CD8-positive, alpha-beta memory T cell (primary cell): ENCODE measurements around the gene CFAP90. TPM values are rescaled to one million over a fixed set of nuclear protein-coding genes. Genes with fewer than 3 reads are reported as not detected.

ENCODE experiments used
- CTCF ChIA-PET: fragments of 350-600 bp; sonication (Branson Sonifier 250); formaldehyde crosslinking; loops from one replicate; lab custom pipeline; 2021; ENCODE audit warnings: antibody characterized with exemption; lab: Charles Lee
- POLR2A ChIA-PET: fragments of 350-600 bp; sonication (Branson Sonifier 250); formaldehyde crosslinking; loops from one replicate; lab custom pipeline; 2021; ENCODE audit warnings: antibody characterized with exemption; lab: Charles Lee
- DNase-seq, 5 donors: peaks; one replicate each; pipeline versions ENCODE4 v3.0.0 to v3.0.0-alpha.2; 2020 to 2022; ENCODE audit warnings: mixed read lengths in 1 of 5
- H3K27ac ChIP-seq: one replicate; pipeline ENCODE4 v1.7.0; 2013; ENCODE audit warnings: low read depth, mild to moderate bottlenecking, low read length, moderate library complexity
- H3K27me3 ChIP-seq: 2 replicates; pipeline ENCODE4 v1.7.0; 2013; ENCODE audit warnings: low read length, mild to moderate bottlenecking; ENCODE audit not compliant: insufficient read depth, poor library complexity, severe bottlenecking
- H3K36me3 ChIP-seq: 2 replicates; pipeline ENCODE4 v1.7.0; 2013; ENCODE audit warnings: mild to moderate bottlenecking, low read length, moderate library complexity; ENCODE audit not compliant: insufficient read depth
- H3K4me1 ChIP-seq: 2 replicates; pipeline ENCODE4 v1.7.0; 2013; ENCODE audit warnings: mild to moderate bottlenecking, low read length, moderate library complexity; ENCODE audit not compliant: insufficient read depth
- H3K4me3 ChIP-seq: 2 replicates; pipeline ENCODE4 v1.7.0; 2013; ENCODE audit warnings: mild to moderate bottlenecking, low read length
- H3K9me3 ChIP-seq: 2 replicates; pipeline ENCODE4 v1.7.0; 2013; ENCODE audit warnings: mild to moderate bottlenecking, low read length
- H3K27ac Mint-ChIP-seq, 8 donors: one replicate each; pipeline ENCODE4 v1.8.0; 2020 to 2021; ENCODE audit warnings: mixed read lengths in 8 of 8, mild to moderate bottlenecking in 6 of 8, inconsistent platforms in 3 of 8, moderate library complexity in 3 of 8
- H3K27me3 Mint-ChIP-seq, 2 donors: one replicate each; pipeline ENCODE4 v1.8.0; 2020 to 2021; ENCODE audit warnings: mixed read lengths in 2 of 2, mild to moderate bottlenecking in 1 of 2, moderate library complexity in 1 of 2
- H3K36me3 Mint-ChIP-seq, 3 donors: one replicate each; pipeline ENCODE4 v1.8.0; 2020 to 2021; ENCODE audit warnings: mixed read lengths in 3 of 3, inconsistent platforms in 1 of 3, mild to moderate bottlenecking in 1 of 3
- H3K4me1 Mint-ChIP-seq, 3 donors: one replicate each; pipeline ENCODE4 v1.8.0; 2020 to 2021; ENCODE audit warnings: mixed read lengths in 3 of 3, inconsistent platforms in 1 of 3, mild to moderate bottlenecking in 1 of 3
- H3K4me3 Mint-ChIP-seq, 7 donors: one replicate each; pipeline ENCODE4 v1.8.0; 2020 to 2021; ENCODE audit warnings: mixed read lengths in 7 of 7, mild to moderate bottlenecking in 6 of 7, moderate library complexity in 4 of 7, inconsistent platforms in 2 of 7
- H3K9me3 Mint-ChIP-seq, 5 donors: one replicate each; pipeline ENCODE4 v1.8.0; 2020 to 2022; ENCODE audit warnings: mixed read lengths in 5 of 5, mild to moderate bottlenecking in 3 of 5, moderate library complexity in 2 of 5, inconsistent platforms in 1 of 5
- polyA plus RNA-seq: library from polyadenylated mRNA; unstranded; fragments of 300-500 nt; fragmentation: Illumina TruSeq; gene quantifications from one replicate; pipeline ENCODE4 v1.2.3, GENCODE V29; 2021
- total RNA-seq, 2 experiments: library from RNA; stranded (reverse); gene quantifications; one replicate each; pipeline ENCODE4 v1.2.3, GENCODE V29; 2021

CFAP90 gene
- total and polyA plus RNA-seq, 3 experiments from 2014 or later: not detected

- CTCF ChIA-PET: no interaction called here
- Mint-ChIP-seq H3K9me3 (no peaks in the 10 kb centered on the region), H3K4me1 (no peaks in the 10 kb centered on the region), H3K27ac (no peak overlapping the region), H3K4me3 (no peak overlapping the region), H3K27me3 (peaks cover 17 to 35% of the 10 kb centered on the region in 2 donors), H3K36me3 (no peaks in the 10 kb centered on the region)
- H3K27ac ChIP-seq: no peak overlapping the region
- no peaks in the 10 kb centered on the region for H3K36me3 ChIP-seq
- H3K27me3 ChIP-seq: peaks cover 5% of the 10 kb centered on the region
- no peak for DNase-seq
- no peaks in the 10 kb centered on the region for H3K9me3 ChIP-seq
- no peak overlapping the region for H3K4me3 ChIP-seq
- POLR2A ChIA-PET: no interaction called here
- no peaks in the 10 kb centered on the region for H3K4me1 ChIP-seq
These were observed 63.2 kb downstream of the CFAP90 start for GRCh38 chr5:7787770-7788169.

GRCh38 chr5:7784683-7785380, 66.1 kb downstream of the CFAP90 start:
- H3K4me1 ChIP-seq: no peaks in the 10 kb centered on the region
- Mint-ChIP-seq H3K4me1 (peaks cover 1 to 5% (median 3%) of the 10 kb centered on the region in 3 donors), H3K4me3 (no peak overlapping the region), H3K27me3 (peaks cover 22 to 48% of the 10 kb centered on the region in 2 donors), H3K9me3 (peaks cover 0 to 2% (median 0%) of the 10 kb centered on the region in 5 donors), H3K27ac (no peak overlapping the region), H3K36me3 (no peaks in the 10 kb centered on the region)
- POLR2A ChIA-PET: no interaction called here
- DNase-seq: no peak
- H3K36me3 ChIP-seq: no peaks in the 10 kb centered on the region
- H3K4me3 ChIP-seq: no peak overlapping the region
- H3K27me3 ChIP-seq: peaks cover 5% of the 10 kb centered on the region
- no peak overlapping the region for H3K27ac ChIP-seq
- H3K9me3 ChIP-seq: no peaks in the 10 kb centered on the region
- CTCF ChIA-PET: no interaction called here

- Histone ChIP-seq H3K4me1 (peaks cover 7% of the 10 kb centered on the region), H3K27ac (no peak overlapping the region), H3K9me3 (no peaks in the 10 kb centered on the region), H3K4me3 (no peak overlapping the region), H3K27me3 (peaks cover 18% of the 10 kb centered on the region), H3K36me3 (no peaks in the 10 kb centered on the region)
- Mint-ChIP-seq H3K4me3 (no peak overlapping the region), H3K4me1 (peaks cover 13 to 22% (median 15%) of the 10 kb centered on the region in 3 donors), H3K27me3 (peaks cover 22 to 52% of the 10 kb centered on the region in 2 donors), H3K9me3 (peaks cover 0 to 2% (median 0%) of the 10 kb centered on the region in 5 donors), H3K36me3 (no peaks in the 10 kb centered on the region), H3K27ac (no peak overlapping the region)
- ChIA-PET POLR2A (no interaction called here), CTCF (no interaction called here)
- no peak for DNase-seq
These were observed 69.0 kb downstream of the CFAP90 start for GRCh38 chr5:7781899-7782298.

Other genes starting within 250 kb of the CFAP90 start
- 10 to 100 TPM; 20.4 to 21.3 TPM for gene FASTKD3, start 17.9 kb upstream of the CFAP90 start, total RNA-seq
- gene FASTKD3, start 17.9 kb upstream of the CFAP90 start, polyA plus RNA-seq: 12.3 TPM
- 10 to 100 TPM; 45.5 to 50.5 TPM for gene MTRR, start 18.0 kb upstream of the CFAP90 start, total RNA-seq
- gene MTRR, start 18.0 kb upstream of the CFAP90 start, polyA plus RNA-seq: 36.8 TPM